ENCODE results near the gene PCNX3. TPM values are rescaled to one million over a fixed set of nuclear protein-coding genes. Genes with fewer than 3 reads are reported as not detected.

PCNX3 gene
- total RNA-seq, 4 donors from 2014 or later: 24.1 to 44.1 (median 34.4) TPM

- no peak for DNase-seq (ENCODE audit: low spot score in 2 of 2)
- H3K4me3 ChIP-seq (ENCODE audit: low read depth, poor library complexity, severe bottlenecking): no peak overlapping the region
- WGBS, 2 donors: 70 to 73% methylated on average over 10 of the region's 10 CpGs
- TF ChIP-seq CTCF (IDR thresholded peaks at IDR 0.05) (no peak), POLR2A (IDR thresholded peaks at IDR 0.05) (no peak)
- intact Hi-C loops (cut with DNase I; ENCODE audit: low total_unique reads): no loop called here
These were observed 30.1 kb downstream of the PCNX3 start for GRCh38 chr11:65645710-65646109.

GRCh38 chr11:65646288-65646957 is 30.8 kb downstream of the PCNX3 start:
- WGBS, 2 donors: 67 to 94% methylated on average over 33 to 61 of the region's 68 CpGs
- TF ChIP-seq CTCF (IDR thresholded peaks at IDR 0.05) (no peak), POLR2A (IDR thresholded peaks at IDR 0.05) (no peak)
- DNase-seq (ENCODE audit: low spot score in 2 of 2): no peak
- intact Hi-C loops (cut with DNase I; ENCODE audit: low total_unique reads): no loop called here
- no peak overlapping the region for H3K4me3 ChIP-seq (ENCODE audit: low read depth, poor library complexity, severe bottlenecking)

DNA sequence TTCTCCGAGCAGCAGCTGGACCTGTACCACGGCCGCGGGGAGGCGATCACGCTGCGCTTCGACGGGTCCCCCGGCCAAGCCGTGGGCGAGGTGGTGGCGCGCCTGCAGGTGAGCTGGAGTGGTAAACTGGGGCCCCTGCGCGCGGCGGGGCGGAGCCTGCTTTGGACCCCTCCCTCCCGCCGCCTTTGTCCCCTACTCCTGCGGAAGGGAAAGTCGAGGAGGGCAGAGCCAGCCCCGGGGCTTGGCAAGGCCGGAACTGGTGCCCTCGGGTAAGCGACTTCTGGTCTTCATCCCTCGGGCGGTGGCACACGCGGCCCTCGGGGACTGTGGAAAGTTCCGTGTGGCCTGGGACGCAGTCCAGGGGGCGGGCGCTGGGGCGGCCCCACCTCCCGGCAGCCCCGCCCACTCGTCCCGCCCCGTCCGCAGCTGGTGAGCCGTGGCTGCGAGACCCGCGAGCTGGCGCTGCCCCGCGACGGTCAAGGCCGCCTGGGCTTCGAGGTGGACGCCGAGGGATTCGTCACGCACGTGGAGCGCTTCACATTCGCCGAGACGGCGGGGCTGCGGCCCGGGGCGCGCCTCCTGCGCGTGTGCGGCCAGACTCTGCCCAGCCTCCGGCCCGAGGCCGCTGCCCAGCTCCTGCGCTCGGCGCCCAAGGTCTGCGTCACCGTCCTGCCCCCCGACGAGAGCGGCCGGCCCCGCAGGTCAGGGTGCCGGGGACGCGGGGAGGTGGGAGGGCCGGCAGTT is 31.6 kb downstream of the PCNX3 start:
- TF ChIP-seq CTCF (IDR thresholded peaks at IDR 0.05) (no peak), POLR2A (IDR thresholded peaks at IDR 0.05) (no peak)
- 40 to 55% methylated on average over 6 to 70 of the region's 87 CpGs for WGBS, 2 donors
- intact Hi-C loops (cut with DNase I; ENCODE audit: low total_unique reads): no loop called here
- peak overlapping the region; percentile 1 for H3K4me3 ChIP-seq (ENCODE audit: low read depth, poor library complexity, severe bottlenecking)
- DNase-seq (ENCODE audit: low spot score in 2 of 2): no peak

GRCh38 chr11:65648997-65649493 is 33.5 kb downstream of the PCNX3 start:
- intact Hi-C loops (cut with DNase I; ENCODE audit: low total_unique reads): no loop called here
- no peak for DNase-seq (ENCODE audit: low spot score in 2 of 2)

More at GRCh38 chr11:65648997-65649493, 33.5 kb downstream of the PCNX3 start:
- WGBS, 2 donors: 70 to 74% methylated on average over 11 to 12 of the region's 12 CpGs
- TF ChIP-seq POLR2A (IDR thresholded peaks at IDR 0.05) (no peak), CTCF (IDR thresholded peaks at IDR 0.05) (no peak)
- no peak overlapping the region for H3K4me3 ChIP-seq (ENCODE audit: low read depth, poor library complexity, severe bottlenecking)
